ENCODE data around the gene PRKCZ. TPM values are rescaled to one million over a fixed set of nuclear protein-coding genes. Genes with fewer than 3 reads are reported as not detected.

PRKCZ gene
- total and polyA plus RNA-seq, 2 donors (not counting 1 experiment from before 2014, with no cell fraction given), result 1.6 to 2.0 TPM

GRCh38 chr1:2127187-2128145 is 77.3 kb downstream of the PRKCZ start:
- H3K36me3 ChIP-seq (ENCODE audit: control insufficient read depth, insufficient read depth, low read length), result no peaks in the 10 kb centered on the region
- no peaks in the 10 kb centered on the region for H3K79me2 ChIP-seq (ENCODE audit: control insufficient read depth, insufficient read depth, low read length)
- TF ChIP-seq, protein P1, sequence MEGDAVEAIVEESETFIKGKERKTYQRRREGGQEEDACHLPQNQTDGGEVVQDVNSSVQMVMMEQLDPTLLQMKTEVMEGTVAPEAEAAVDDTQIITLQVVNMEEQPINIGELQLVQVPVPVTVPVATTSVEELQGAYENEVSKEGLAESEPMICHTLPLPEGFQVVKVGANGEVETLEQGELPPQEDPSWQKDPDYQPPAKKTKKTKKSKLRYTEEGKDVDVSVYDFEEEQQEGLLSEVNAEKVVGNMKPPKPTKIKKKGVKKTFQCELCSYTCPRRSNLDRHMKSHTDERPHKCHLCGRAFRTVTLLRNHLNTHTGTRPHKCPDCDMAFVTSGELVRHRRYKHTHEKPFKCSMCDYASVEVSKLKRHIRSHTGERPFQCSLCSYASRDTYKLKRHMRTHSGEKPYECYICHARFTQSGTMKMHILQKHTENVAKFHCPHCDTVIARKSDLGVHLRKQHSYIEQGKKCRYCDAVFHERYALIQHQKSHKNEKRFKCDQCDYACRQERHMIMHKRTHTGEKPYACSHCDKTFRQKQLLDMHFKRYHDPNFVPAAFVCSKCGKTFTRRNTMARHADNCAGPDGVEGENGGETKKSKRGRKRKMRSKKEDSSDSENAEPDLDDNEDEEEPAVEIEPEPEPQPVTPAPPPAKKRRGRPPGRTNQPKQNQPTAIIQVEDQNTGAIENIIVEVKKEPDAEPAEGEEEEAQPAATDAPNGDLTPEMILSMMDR (conservative IDR thresholded peaks at IDR 0.05 in 1 of 2, IDR thresholded peaks at IDR 0.05 in 1 of 2; ENCODE audit: low read depth in 1 of 2, low read length in 2 of 2), result no peak
- H3K4me2 ChIP-seq (ENCODE audit: extremely low read depth, insufficient read depth, low read length), result no peak overlapping the region
- no peak overlapping the region for H2AFZ ChIP-seq (ENCODE audit: low read length)
- no peak for DNase-seq (ENCODE audit: low read depth in 2 of 2)
- peaks cover 2% of the 10 kb centered on the region for H3K4me1 ChIP-seq (ENCODE audit: control insufficient read depth, extremely low read depth, insufficient read depth, low read length)
- H3K9ac ChIP-seq (ENCODE audit: insufficient read depth, low read length), result no peak overlapping the region
- no peak overlapping the region for H3K4me3 ChIP-seq (replicated peaks in 1 of 4; ENCODE audit: control extremely low read depth in 1 of 4, insufficient read depth in 1 of 4, low read depth in 3 of 4, low read length in 4 of 4)
- H3K9me3 ChIP-seq (ENCODE audit: control insufficient read depth, insufficient read depth, low read depth, low read length), result no peaks in the 10 kb centered on the region
- H3K27ac ChIP-seq (ENCODE audit: insufficient read depth, low read length), result no peak overlapping the region
- no peaks in the 10 kb centered on the region for H4K20me1 ChIP-seq (ENCODE audit: control insufficient read depth, extremely low read depth, insufficient read depth, low read length)
- H3K27me3 ChIP-seq (ENCODE audit: control insufficient read depth, insufficient read depth, low read length), result no peaks in the 10 kb centered on the region

DNA sequence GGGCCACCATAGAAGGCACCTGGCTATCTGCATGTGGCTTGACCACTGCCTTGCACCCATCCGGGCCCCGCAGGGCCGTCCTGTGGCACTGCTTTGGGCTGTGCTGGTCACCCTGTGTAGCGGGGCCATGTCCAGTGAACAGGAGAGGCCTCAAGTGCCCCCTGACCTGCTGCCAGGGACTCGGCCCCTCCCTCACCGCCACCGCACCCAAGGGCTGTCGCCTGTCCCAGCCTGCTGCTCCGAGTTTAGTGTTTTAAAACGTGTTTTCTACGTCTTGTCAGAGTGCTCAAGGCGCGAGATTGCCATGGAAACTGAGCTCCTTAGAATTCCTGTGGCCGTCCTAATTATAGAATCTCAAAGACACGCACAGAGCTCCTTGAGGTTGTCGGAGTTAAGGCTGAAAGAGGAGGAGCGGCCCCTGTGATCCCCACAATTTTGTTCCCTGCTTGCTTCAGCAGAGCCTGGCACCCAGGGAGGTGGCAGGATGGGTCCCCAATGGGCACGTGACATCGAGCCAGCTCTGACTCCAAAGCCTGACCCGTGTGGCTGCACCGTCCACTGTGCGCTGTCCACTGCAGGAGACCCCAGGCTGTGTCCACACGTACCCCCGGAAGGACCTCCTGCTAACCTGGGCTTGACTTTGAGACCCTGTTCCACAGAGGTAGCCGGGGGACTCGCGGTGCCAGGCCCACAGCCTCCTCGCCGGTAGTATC is 78.1 kb downstream of the PRKCZ start:
- H4K20me1 ChIP-seq (ENCODE audit: control insufficient read depth, extremely low read depth, insufficient read depth, low read length), result no peaks in the 10 kb centered on the region
- DNase-seq (ENCODE audit: low read depth in 2 of 2), result peak in 1 of 2 donors; percentile 42

More for the DNA sequence above, 78.1 kb downstream of the PRKCZ start:
- no peaks in the 10 kb centered on the region for H3K27me3 ChIP-seq (ENCODE audit: control insufficient read depth, insufficient read depth, low read length)
- no peak overlapping the region for H3K4me3 ChIP-seq (replicated peaks in 1 of 4; ENCODE audit: control extremely low read depth in 1 of 4, insufficient read depth in 1 of 4, low read depth in 3 of 4, low read length in 4 of 4)
- H3K4me1 ChIP-seq (ENCODE audit: control insufficient read depth, extremely low read depth, insufficient read depth, low read length), result peaks cover 5% of the 10 kb centered on the region
- TF ChIP-seq, protein P1 (conservative IDR thresholded peaks at IDR 0.05 in 1 of 2, IDR thresholded peaks at IDR 0.05 in 1 of 2; ENCODE audit: low read depth in 1 of 2, low read length in 2 of 2), result no peak
- no peak for TF ChIP-seq EZH2 (IDR thresholded peaks at IDR 0.05; ENCODE audit: low read length, missing control alignments)
- H3K36me3 ChIP-seq (ENCODE audit: control insufficient read depth, insufficient read depth, low read length), result no peaks in the 10 kb centered on the region
- H3K4me2 ChIP-seq (ENCODE audit: extremely low read depth, insufficient read depth, low read length), result no peak overlapping the region
- H3K9ac ChIP-seq (ENCODE audit: insufficient read depth, low read length), result no peak overlapping the region
- no peaks in the 10 kb centered on the region for H3K9me3 ChIP-seq (ENCODE audit: control insufficient read depth, insufficient read depth, low read depth, low read length)
- H2AFZ ChIP-seq (ENCODE audit: low read length), result no peak overlapping the region
- H3K79me2 ChIP-seq (ENCODE audit: control insufficient read depth, insufficient read depth, low read length), result no peaks in the 10 kb centered on the region
- H3K27ac ChIP-seq (ENCODE audit: insufficient read depth, low read length), result no peak overlapping the region
